Ovary (tissue), 3 donors: ENCODE results near the gene SCAMP2.

Experiments
- POLR2A ChIP-seq: fragments of 450-650 bp; IDR thresholded peaks from one replicate; pipeline ENCODE4 v1.6.1; 2017; ENCODE audit warnings: antibody characterized with exemption, mild to moderate bottlenecking, moderate library complexity
- TF ChIP-seq, protein P1 (sequence below), 3 donors: fragments of 450-650 bp in 2 of 3; fragments of 200-600 bp in 1 of 3; IDR thresholded peaks; one replicate each; pipeline versions ENCODE4 v1.5.1 to v1.8.0; 2016 to 2022; ENCODE audit warnings: antibody characterized with exemption in 3 of 3, mild to moderate bottlenecking in 1 of 3
- donor health status: DM: no; HTN: no; CAD: no.

- no peak for TF ChIP-seq POLR2A
- TF ChIP-seq, protein P1, sequence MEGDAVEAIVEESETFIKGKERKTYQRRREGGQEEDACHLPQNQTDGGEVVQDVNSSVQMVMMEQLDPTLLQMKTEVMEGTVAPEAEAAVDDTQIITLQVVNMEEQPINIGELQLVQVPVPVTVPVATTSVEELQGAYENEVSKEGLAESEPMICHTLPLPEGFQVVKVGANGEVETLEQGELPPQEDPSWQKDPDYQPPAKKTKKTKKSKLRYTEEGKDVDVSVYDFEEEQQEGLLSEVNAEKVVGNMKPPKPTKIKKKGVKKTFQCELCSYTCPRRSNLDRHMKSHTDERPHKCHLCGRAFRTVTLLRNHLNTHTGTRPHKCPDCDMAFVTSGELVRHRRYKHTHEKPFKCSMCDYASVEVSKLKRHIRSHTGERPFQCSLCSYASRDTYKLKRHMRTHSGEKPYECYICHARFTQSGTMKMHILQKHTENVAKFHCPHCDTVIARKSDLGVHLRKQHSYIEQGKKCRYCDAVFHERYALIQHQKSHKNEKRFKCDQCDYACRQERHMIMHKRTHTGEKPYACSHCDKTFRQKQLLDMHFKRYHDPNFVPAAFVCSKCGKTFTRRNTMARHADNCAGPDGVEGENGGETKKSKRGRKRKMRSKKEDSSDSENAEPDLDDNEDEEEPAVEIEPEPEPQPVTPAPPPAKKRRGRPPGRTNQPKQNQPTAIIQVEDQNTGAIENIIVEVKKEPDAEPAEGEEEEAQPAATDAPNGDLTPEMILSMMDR (IDR thresholded peaks at IDR 0.05): no peak
These were observed 35.5 kb upstream of the SCAMP2 start for GRCh38 chr15:74908635-74909034.
